HG03432 (cell line): ENCODE data around the gene OR51S1.
"Not testable (repeated sequence)": the region's sequence is repeated elsewhere in the genome, so short reads cannot be mapped to it uniquely, and the experiment has no call there.

ENCODE experiments used
- ATAC-seq: cut with Tn5 transposase; IDR thresholded peaks from one replicate; pipeline ENCODE4 v1.9.1; 2021; ENCODE audit warnings: mild to moderate bottlenecking, moderate library complexity; ENCODE audit not compliant: unreplicated experiment

The OR51S1 gene

GRCh38 chr11:4808476-4808875, 40.5 kb downstream of the OR51S1 start:
- no peak for ATAC-seq

DNA sequence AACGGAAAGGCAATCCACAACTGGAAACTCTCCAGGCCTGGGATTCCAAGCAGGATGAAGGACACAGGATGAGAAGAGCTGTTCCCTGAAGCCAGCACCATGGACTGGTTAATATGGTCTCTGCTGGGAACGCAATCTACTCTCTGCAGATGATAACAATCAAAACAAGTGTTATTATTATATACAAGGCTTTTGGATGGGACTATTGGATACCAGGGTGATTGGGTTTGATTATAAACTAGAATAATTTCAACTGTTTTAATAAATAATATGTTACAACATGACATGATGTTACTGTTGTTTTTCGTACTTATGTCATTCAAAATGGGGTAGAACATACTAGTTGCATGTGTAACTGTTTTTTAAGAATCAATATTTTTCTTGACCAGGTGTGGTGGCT, 44.7 kb downstream of the OR51S1 start, which contains the start of gene OR52R1:
Gene OR52R1 (minus strand): TSS at position 101 of the 400 bp plus-strand sequence. CDS start 0 bp downstream, at position 101.
- no peak for ATAC-seq

- not testable (repeated sequence) for ATAC-seq
Measured at GRCh38 chr11:4801316-4801715, 47.7 kb downstream of the OR51S1 start.

DNA sequence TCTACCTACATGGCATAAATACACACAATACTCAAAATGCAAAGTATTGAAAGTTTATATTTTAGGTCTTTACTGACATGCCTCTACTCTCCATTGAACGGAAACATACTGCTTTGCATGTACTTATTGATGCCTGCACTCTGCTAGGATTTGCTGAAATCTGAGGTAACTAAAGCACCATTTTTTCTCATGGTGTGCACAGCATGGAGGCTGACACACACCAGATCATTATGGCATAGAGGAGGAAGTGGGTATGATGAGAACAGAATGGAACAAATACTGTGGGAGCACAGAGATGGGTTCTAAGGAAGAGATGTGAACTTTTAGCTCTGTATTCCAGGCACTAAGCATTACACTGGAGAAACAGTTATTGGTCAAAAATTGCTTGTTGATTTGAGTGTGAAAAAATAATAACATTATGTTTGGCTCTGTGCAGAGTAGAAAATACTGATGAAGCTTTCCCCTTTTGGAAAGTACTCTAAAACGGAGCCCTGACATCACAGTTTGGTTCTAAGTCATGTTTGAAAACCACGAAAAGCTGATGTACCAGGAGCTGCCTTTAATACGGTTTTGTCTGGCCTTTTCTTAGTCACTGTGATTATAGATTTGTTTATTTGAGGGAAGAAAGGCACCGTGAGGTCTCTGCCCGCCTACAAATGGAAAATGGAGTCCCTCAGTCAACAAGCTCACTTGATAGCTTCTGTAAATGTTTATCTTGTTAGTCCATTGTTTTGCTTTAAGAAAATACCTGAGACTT, 50.4 kb downstream of the OR51S1 start:
- no peak for ATAC-seq
